Measurements from ENCODE around the gene SLC16A7.

The SLC16A7 gene

GRCh38 chr12:59677857-59678256 is 82.0 kb downstream of the SLC16A7 start:
- FAIRE-seq = no peak
- no peak for TF ChIP-seq POLR2AphosphoS5 (IDR thresholded peaks at IDR 0.05; ENCODE audit: low read depth, low read length)
- no peak for TF ChIP-seq POLR2A (IDR thresholded peaks at IDR 0.05; ENCODE audit: low read depth, low read length)
- no peak for TF ChIP-seq SPI1 (IDR thresholded peaks at IDR 0.05; ENCODE audit: low read depth, low read length)
- TF ChIP-seq TAF1 (IDR thresholded peaks at IDR 0.05; ENCODE audit: low read depth, low read length) = no peak
- TF ChIP-seq POU2F2 (IDR thresholded peaks at IDR 0.05; ENCODE audit: low read depth, low read length) = no peak
- TF ChIP-seq PAX5 (IDR thresholded peaks at IDR 0.05; ENCODE audit: insufficient read depth, low read length, severe bottlenecking) = no peak
- DNase-seq (ENCODE audit: insufficient read length, low spot score) = no peak

GRCh38 chr12:59678759-59679411 is 83.1 kb downstream of the SLC16A7 start:
- no peak for DNase-seq (ENCODE audit: insufficient read length, low spot score)
- FAIRE-seq = no peak
- TF ChIP-seq PAX5 (IDR thresholded peaks at IDR 0.05; ENCODE audit: insufficient read depth, low read length, severe bottlenecking) (no peak), SPI1 (IDR thresholded peaks at IDR 0.05; ENCODE audit: low read depth, low read length) (no peak)

DNA sequence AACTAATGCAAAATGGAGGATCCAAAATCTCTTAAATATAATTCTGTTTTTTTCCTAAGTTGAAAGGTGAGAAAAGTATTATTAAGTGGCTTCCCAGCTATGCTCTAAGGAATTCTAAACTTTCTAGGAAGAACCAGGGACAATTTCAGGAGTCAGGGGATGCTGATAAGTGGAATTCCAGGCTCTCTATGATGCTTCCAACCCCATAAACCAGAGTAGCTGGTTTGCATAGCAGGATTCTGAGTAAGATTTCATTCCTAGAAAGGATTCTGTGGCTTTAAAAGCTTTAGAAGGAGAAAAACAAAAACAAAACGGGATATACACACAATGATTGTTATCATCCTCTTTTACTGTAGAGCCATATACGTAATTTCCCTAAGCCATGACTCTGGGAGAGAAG is 93.9 kb downstream of the SLC16A7 start:
- DNase-seq (ENCODE audit: insufficient read length, low spot score) (no peak), FAIRE-seq (no peak)
- TF ChIP-seq POLR2AphosphoS5 (IDR thresholded peaks at IDR 0.05; ENCODE audit: low read depth, low read length) (no peak), SPI1 (IDR thresholded peaks at IDR 0.05; ENCODE audit: low read depth, low read length) (no peak), POLR2A (IDR thresholded peaks at IDR 0.05; ENCODE audit: low read depth, low read length) (no peak), PAX5 (IDR thresholded peaks at IDR 0.05; ENCODE audit: insufficient read depth, low read length, severe bottlenecking) (no peak), TAF1 (IDR thresholded peaks at IDR 0.05; ENCODE audit: low read depth, low read length) (no peak), POU2F2 (IDR thresholded peaks at IDR 0.05; ENCODE audit: low read depth, low read length) (no peak)

DNA sequence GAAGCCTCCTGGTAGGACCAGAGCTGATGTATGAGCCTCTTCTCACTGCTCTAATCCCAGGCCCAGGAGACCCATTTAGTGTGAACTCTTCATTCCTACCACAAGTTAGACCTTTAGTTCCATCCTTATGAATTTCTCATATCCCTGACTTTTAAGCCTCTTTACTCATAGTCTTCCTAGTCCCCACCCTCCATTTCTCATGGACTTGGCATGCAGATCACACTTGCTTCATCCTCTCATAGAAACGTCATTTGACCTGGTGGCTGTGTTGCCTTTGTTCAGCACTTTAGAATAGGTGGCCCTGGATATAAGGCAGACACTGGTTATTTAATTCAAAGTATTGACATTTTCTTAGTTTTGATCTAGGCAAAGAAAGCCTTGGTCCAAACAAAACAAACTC is 99.5 kb downstream of the SLC16A7 start:
- TF ChIP-seq POLR2AphosphoS5 (IDR thresholded peaks at IDR 0.05; ENCODE audit: low read depth, low read length) (no peak), POU2F2 (IDR thresholded peaks at IDR 0.05; ENCODE audit: low read depth, low read length) (no peak), TAF1 (IDR thresholded peaks at IDR 0.05; ENCODE audit: low read depth, low read length) (no peak), SPI1 (IDR thresholded peaks at IDR 0.05; ENCODE audit: low read depth, low read length) (no peak), PAX5 (IDR thresholded peaks at IDR 0.05; ENCODE audit: insufficient read depth, low read length, severe bottlenecking) (no peak)
- DNase-seq (ENCODE audit: insufficient read length, low spot score) = no peak
- no peak for FAIRE-seq

- FAIRE-seq (no peak), DNase-seq (ENCODE audit: insufficient read length, low spot score) (no peak)
- TF ChIP-seq SPI1 (IDR thresholded peaks at IDR 0.05; ENCODE audit: low read depth, low read length) = no peak
- no peak for TF ChIP-seq POLR2A (IDR thresholded peaks at IDR 0.05; ENCODE audit: low read depth, low read length)
- no peak for TF ChIP-seq POU2F2 (IDR thresholded peaks at IDR 0.05; ENCODE audit: low read depth, low read length)
- TF ChIP-seq PAX5 (IDR thresholded peaks at IDR 0.05; ENCODE audit: insufficient read depth, low read length, severe bottlenecking) = no peak
- TF ChIP-seq TAF1 (IDR thresholded peaks at IDR 0.05; ENCODE audit: low read depth, low read length) = no peak
- TF ChIP-seq POLR2AphosphoS5 (IDR thresholded peaks at IDR 0.05; ENCODE audit: low read depth, low read length) = no peak
Measured at GRCh38 chr12:59698600-59698999, 102.8 kb downstream of the SLC16A7 start.

GRCh38 chr12:59699421-59700152 is 103.8 kb downstream of the SLC16A7 start:
- DNase-seq (ENCODE audit: insufficient read length, low spot score) = no peak
- no peak for TF ChIP-seq POU2F2 (IDR thresholded peaks at IDR 0.05; ENCODE audit: low read depth, low read length)
- TF ChIP-seq PAX5 (IDR thresholded peaks at IDR 0.05; ENCODE audit: insufficient read depth, low read length, severe bottlenecking) = no peak
- TF ChIP-seq POLR2A (IDR thresholded peaks at IDR 0.05; ENCODE audit: low read depth, low read length) = no peak
- TF ChIP-seq TAF1 (IDR thresholded peaks at IDR 0.05; ENCODE audit: low read depth, low read length) = no peak
- no peak for TF ChIP-seq SPI1 (IDR thresholded peaks at IDR 0.05; ENCODE audit: low read depth, low read length)
- TF ChIP-seq POLR2AphosphoS5 (IDR thresholded peaks at IDR 0.05; ENCODE audit: low read depth, low read length) = no peak
- FAIRE-seq = no peak

DNA sequence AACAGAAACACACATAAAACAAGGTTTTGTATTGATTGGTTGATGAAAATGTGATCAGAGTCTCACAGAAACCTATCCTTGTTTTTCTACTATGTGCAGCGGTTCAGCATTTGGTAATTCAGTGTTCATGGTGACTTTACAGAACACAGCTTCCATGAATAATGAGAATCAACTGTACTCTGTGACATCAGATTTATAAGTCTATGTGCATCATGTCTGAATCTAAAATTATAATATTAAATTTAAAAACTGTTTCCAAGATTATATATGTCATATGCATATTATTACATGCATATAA is 104.3 kb downstream of the SLC16A7 start:
- DNase-seq (ENCODE audit: insufficient read length, low spot score) (no peak), FAIRE-seq (no peak)
- TF ChIP-seq POU2F2 (IDR thresholded peaks at IDR 0.05; ENCODE audit: low read depth, low read length) = no peak
- TF ChIP-seq PAX5 (IDR thresholded peaks at IDR 0.05; ENCODE audit: insufficient read depth, low read length, severe bottlenecking) = no peak
- no peak for TF ChIP-seq TAF1 (IDR thresholded peaks at IDR 0.05; ENCODE audit: low read depth, low read length)
- no peak for TF ChIP-seq SPI1 (IDR thresholded peaks at IDR 0.05; ENCODE audit: low read depth, low read length)
- TF ChIP-seq POLR2AphosphoS5 (IDR thresholded peaks at IDR 0.05; ENCODE audit: low read depth, low read length) = no peak
- TF ChIP-seq POLR2A (IDR thresholded peaks at IDR 0.05; ENCODE audit: low read depth, low read length) = no peak

- DNase-seq (ENCODE audit: insufficient read length, low spot score) (no peak), FAIRE-seq (no peak)
- TF ChIP-seq TAF1 (IDR thresholded peaks at IDR 0.05; ENCODE audit: low read depth, low read length) = no peak
- TF ChIP-seq SPI1 (IDR thresholded peaks at IDR 0.05; ENCODE audit: low read depth, low read length) = no peak
- TF ChIP-seq POLR2A (IDR thresholded peaks at IDR 0.05; ENCODE audit: low read depth, low read length) = no peak
- no peak for TF ChIP-seq POLR2AphosphoS5 (IDR thresholded peaks at IDR 0.05; ENCODE audit: low read depth, low read length)
Measured at GRCh38 chr12:59708064-59708463, 112.2 kb downstream of the SLC16A7 start.

- DNase-seq (ENCODE audit: insufficient read length, low spot score) (no peak), FAIRE-seq (no peak)
- TF ChIP-seq POU2F2 (IDR thresholded peaks at IDR 0.05; ENCODE audit: low read depth, low read length) (no peak), POLR2A (IDR thresholded peaks at IDR 0.05; ENCODE audit: low read depth, low read length) (no peak), SPI1 (IDR thresholded peaks at IDR 0.05; ENCODE audit: low read depth, low read length) (no peak), POLR2AphosphoS5 (IDR thresholded peaks at IDR 0.05; ENCODE audit: low read depth, low read length) (no peak), TAF1 (IDR thresholded peaks at IDR 0.05; ENCODE audit: low read depth, low read length) (no peak)
Measured at GRCh38 chr12:59708484-59708883, 112.7 kb downstream of the SLC16A7 start.
